ENCODE results near the gene MUCL3.

GRCh38 chr6:30981942-30982772, 41.4 kb downstream of the MUCL3 start:
- TF ChIP-seq POLR2A (IDR thresholded peaks at IDR 0.05) (no peak), CTCF (IDR thresholded peaks at IDR 0.05) (no peak)

Measured in lower leg skin (tissue), 3 donors.